Measurements from ENCODE around the gene PRR12.

GRCh38 chr19:49665351-49666119, 74.6 kb downstream of the PRR12 start, which contains the start of the genes BCL2L12 and IRF3:
- TF ChIP-seq EZH2 (IDR thresholded peaks at IDR 0.05; ENCODE audit: low read length) (no peak), CTCF (optimal IDR thresholded peaks at IDR 0.05 in 1 of 3, IDR thresholded peaks at IDR 0.05 in 1 of 3, conservative IDR thresholded peaks at IDR 0.05 in 1 of 3; ENCODE audit: extremely low read depth in 1 of 3, insufficient read depth in 2 of 3, low read length in 3 of 3) (peak in 1 of 3 experiments; percentile 17)

All from keratinocyte (primary cell).